C1 segment of cervical spinal cord (tissue), 14 donors: Measurements from ENCODE around the gene MAP2K7.
"Not testable (repeated sequence)": the region's sequence is repeated elsewhere in the genome, so short reads cannot be mapped to it uniquely, and the experiment has no call there.

ENCODE experiments used
- DNase-seq, 14 donors: peaks; one replicate each; lab custom pipeline; 2025; lab: John Stamatoyannopoulos, UW

MAP2K7 gene

DNA sequence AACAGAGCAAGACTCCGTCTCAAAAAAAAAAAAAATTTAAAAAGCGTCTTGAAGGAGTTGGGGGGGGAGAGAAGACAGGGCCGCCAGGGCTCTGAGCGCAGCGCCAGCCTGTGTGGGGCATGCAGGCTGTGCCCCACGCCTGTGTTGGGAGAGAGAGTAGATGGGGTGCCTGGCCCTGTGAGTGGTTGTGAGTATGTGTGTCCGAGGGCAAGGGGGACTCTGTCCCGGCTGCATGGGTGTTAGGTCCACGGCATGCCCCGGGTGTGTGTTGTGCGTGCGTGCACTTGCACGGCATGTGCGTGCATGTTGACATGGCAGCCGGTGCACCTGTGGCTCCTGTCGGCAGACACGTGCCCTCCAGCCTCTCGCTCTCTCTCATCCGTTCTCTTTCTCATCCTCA is 3.4 kb downstream of the MAP2K7 start:
- no peak for DNase-seq

DNA sequence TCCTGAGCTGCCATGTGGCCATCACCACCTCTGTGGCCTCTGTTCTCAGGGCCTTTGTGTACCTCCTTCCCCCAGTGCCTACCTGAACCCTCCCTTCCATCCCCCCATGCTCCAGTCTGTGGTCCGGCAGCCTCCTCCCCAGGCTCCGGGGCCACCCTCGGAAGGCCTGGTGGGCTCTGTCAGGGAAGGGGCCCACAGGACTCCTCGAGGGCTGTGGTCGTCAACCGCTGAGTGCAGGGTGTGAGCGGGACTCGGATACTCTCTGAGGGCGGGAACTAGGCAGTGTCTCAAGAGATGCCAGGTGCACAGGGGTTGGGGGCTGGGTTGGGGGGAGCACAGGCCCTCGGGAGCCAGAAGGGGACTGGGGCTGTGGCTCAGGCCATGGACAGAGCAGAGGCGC is 3.9 kb downstream of the MAP2K7 start:
- DNase-seq = no peak

DNA sequence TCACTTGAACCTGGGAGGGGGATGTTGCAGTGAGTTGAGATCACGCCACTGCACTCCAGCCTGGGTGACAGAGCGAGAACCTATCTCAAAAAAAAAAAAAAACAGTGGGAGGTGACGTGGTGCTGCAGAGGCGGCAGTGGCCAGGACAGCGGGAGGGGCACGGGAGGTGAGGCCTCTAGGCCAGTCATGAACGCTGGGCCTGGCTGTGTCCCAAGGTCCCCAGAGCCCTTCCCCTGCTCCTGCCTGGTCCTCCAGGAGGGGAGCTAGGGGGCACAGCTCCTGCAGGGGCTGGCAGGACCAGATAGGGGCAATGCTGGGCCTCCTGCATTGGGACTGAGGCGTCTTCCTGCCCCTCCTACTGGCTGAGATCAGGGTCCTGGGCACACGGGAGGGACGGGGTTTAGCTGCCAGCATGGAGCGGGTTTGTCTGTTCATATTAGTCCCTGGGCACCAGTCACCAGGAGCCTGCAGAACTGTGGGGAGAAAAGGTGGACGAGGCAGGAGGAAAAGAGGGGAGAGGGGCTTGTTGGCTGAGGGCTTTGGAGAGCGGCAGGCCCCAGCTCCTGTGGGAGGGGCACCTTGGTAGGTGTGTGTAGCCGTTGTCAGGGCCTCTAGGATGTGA is 4.5 kb downstream of the MAP2K7 start:
- no peak for DNase-seq

DNA sequence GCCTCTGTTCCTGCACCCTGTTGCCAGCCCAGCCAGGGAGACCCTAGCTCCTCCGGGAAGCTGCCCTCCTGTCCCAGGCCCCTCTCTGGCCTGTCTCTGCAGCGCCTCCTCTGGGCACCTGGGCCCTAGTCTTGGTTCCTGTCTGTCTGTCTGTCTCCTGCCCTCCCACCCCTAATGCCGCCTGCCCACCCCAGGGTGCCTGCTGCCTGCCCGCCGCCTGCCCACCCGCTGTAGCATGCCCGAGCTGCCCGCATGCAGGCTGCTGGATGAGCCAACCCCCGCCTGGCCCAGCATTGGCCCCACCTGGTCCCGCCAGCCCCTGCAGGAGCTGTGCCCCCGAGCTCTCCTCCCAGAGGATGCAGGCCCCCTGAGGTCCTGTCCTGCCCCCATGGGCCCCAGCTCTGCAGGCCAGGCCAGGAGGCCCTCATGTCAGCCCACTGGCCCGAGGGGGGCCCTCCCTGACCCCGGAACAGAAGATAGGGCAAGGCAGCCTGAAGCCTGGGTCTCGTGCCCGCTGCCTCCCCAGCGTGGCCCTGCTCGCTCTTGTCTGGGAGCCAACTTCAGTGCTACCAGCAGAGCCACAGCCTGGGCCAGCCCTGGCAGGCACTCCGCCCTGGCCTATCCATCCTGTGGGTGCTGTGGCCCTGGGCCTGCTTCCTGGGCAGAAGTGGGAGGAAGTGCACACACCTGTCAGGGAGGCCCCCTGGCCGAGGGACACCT is 5.2 kb downstream of the MAP2K7 start:
- peak in 1 of 14 donors; percentile 38 for DNase-seq

DNA sequence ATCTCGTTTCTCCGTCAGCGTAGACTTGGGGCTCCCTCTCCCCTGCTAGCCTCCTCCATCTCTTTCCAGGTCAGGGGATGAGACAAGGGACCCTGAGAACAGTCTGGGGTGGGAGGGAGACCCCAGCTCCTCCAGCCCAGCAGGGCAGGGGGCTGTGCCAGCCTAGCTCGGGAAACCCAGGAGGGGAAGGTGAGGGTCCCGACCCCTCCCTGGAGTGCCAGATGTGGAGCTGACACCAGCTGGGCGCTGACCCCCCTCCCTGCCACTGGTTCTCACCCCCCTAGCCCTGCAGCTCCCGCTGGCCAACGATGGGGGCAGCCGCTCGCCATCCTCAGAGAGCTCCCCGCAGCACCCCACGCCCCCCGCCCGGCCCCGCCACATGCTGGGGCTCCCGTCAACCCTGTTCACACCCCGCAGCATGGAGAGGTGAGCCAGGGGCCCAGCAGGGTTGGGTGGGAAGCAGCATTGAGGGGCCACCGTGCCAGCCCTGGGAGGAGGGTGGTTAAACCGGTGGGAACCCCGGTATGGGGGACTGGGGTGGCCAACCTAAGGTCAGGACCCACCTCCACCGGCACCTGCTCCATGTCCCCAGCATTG is 5.9 kb downstream of the MAP2K7 start:
- DNase-seq = no peak

DNA sequence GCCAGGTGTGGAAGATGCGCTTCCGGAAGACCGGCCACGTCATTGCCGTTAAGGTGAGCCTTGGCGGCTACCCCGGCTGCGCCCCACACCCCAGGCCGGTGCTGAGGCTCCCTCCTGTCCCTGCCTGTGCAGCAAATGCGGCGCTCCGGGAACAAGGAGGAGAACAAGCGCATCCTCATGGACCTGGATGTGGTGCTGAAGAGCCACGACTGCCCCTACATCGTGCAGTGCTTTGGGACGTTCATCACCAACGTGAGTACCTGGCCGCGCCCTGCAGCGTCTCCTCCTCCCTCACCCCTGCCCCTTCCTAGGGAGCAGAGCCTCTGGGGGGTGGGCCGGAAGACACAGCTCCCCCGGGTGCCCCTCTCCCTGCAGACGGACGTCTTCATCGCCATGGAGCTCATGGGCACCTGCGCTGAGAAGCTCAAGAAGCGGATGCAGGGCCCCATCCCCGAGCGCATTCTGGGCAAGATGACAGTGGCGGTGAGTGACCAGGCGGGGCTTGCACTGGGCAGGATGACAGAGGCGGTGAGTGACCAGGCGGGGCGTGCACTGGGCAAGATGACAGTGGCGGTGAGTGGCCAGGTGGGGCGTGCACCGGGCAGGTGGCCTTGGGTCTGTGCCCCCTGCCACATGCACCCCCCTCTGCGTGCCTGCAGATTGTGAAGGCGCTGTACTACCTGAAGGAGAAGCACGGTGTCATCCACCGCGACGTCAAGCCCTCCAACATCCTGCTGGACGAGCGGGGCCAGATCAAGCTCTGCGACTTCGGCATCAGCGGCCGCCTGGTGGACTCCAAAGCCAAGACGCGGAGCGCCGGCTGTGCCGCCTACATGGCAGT is 6.9 kb downstream of the MAP2K7 start:
- peak in 1 of 14 donors; percentile 24 for DNase-seq

DNA sequence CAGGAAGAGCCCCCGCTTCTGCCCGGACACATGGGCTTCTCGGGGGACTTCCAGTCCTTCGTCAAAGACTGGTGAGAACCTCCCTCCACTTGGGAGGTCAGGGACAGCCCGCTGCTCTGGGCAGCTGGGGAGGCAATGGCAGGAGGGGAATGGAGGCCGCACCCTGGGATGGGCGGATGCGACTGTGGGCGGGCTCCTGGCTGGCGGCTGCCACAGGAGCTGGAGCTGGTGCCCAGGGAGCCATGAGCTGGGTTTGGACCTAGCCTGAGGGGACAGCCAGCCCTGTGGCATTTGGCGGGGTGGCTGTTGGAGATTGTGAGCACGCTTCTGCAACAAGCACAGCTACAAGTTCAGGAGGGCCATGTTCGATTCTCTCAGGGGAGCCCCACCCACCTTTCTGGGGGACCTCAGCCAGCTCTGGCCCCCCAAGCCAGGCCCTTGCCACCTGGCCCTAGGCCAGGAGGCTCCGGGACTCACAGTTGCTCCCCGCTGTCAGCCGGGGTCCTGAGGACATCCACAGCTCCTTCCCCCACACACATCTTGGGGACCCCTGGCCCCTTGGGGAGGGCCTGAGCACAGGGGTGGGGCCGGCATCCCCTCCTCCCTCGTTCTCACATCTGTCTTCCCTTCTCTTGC is 7.9 kb downstream of the MAP2K7 start:
- DNase-seq = no peak

DNA sequence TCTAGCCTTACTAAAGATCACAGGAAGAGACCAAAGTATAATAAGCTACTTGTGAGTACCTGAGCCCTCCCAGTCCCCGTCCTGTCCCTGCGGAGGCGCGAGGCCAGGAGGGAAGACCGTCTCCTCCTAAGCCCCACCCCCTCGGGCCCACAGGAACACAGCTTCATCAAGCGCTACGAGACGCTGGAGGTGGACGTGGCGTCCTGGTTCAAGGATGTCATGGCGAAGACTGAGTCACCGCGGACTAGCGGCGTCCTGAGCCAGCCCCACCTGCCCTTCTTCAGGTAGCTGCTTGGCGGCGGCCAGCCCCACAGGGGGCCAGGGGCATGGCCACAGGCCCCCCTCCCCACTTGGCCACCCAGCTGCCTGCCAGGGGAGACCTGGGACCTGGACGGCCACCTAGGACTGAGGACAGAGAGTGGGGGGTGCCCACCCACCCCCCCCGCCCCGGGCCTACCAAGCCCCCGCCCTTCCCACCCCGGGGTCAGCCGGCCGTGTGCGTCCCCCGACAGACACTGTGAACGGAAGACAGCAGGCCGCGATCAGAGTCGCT is 8.5 kb downstream of the MAP2K7 start:
- DNase-seq = no peak

DNA sequence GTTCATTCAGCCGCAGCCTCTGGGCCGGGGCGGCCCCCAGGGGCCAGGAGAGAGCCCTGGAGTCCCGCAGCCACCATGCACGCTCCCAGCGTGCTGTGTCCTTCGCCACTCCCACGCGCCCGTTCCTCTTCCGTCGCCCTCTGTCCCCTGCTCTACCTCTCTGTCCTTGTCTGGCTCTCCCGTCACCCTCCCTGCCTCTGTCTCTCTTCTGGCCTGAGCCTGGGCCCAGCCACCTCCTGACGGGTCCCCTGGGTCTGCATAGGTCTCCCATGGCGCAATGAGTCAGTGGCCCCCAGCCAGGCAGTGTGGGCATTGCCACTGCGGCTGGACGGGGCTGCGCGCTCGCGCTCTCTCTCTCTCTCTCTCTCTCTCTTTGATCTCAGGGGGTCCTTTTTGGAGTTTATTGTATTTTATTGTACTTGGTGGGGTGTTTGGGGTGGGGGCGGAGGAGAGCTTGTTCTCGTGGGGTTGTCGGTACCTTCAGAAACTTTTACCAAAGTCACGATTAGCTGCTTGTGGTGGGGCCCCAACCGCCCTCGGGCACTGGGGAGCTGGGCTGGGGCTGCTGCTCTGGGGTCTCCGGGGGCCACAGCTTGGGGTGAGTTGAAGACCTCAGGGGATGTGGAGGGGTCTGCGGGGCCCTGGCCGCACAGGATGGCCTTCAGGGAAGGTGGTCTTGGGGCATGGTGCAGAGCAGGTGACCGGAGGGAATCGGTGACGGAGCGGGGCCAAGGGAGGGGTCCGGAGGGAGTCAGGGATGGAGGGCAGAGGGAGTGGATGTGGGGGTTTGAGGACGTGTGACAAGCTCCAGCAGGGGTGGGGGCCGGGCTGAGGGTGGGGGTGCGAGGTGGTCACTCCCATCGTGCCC is 9.3 kb downstream of the MAP2K7 start:
- no peak for DNase-seq

DNA sequence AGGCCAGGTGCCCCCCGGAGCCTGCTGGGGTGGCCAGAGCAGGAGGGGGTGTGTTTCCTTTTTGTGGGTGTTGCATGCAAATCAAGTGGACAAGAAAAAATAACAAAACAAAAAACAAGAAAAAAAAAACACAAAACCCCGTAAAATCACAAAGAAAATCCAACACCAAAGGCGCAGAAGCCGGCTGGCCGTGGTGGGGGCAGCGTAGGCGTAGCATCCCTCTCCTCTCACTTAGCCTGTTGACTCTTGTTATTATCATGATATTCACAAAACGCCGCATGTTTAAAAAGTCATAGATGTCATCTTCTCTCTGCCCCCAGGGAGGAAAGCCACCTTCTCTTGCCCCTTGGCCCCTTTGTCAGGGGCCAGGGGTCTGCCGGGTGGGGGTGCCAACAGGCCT is 10.0 kb downstream of the MAP2K7 start:
- DNase-seq = no peak

DNA sequence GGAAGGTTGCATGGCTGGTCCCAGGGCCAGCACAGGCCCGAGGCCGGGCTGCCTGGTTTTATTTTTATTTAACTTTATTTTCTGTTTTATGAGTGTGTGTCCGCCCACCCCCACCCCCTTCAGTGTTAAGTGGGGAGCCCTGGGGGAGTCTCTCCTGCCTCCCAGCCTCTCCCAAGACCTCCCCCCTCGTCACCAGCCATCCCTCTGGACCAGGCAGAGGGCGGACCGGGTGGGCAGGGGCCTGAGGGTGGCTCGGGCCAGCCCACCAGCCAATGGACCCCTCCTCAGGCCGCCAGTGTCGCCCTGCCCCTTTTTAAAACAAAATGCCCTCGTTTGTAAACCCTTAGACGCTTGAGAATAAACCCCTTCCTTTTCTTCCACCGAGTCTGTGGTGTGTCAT is 10.4 kb downstream of the MAP2K7 start:
- no peak for DNase-seq

DNA sequence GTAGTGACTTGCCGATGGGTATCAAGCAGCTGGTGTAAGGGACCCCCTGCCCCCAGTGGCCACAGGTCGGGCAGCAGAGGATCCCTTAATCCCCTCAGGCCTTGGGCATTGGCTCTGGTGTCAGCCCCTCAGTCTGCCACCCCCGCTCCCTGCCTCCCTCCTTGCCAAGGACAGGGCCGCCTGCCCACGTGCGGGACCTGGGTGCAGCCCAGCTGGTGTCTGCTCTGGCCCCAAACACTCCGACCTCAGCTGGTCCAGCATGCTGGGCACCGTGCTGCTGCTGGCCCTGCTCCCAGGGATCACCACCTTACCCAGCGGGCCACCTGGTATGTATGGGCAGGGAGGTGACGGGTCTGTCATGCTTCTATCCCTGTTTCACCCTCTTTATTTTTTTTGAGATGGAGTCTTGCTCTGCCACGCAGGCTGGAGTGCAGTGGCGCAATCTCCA is 10.9 kb downstream of the MAP2K7 start, which contains the start of gene TGFBR3L:
TGFBR3L (plus strand) TSS at position 233 of the 448 bp plus-strand sequence.
- no peak for DNase-seq

DNA sequence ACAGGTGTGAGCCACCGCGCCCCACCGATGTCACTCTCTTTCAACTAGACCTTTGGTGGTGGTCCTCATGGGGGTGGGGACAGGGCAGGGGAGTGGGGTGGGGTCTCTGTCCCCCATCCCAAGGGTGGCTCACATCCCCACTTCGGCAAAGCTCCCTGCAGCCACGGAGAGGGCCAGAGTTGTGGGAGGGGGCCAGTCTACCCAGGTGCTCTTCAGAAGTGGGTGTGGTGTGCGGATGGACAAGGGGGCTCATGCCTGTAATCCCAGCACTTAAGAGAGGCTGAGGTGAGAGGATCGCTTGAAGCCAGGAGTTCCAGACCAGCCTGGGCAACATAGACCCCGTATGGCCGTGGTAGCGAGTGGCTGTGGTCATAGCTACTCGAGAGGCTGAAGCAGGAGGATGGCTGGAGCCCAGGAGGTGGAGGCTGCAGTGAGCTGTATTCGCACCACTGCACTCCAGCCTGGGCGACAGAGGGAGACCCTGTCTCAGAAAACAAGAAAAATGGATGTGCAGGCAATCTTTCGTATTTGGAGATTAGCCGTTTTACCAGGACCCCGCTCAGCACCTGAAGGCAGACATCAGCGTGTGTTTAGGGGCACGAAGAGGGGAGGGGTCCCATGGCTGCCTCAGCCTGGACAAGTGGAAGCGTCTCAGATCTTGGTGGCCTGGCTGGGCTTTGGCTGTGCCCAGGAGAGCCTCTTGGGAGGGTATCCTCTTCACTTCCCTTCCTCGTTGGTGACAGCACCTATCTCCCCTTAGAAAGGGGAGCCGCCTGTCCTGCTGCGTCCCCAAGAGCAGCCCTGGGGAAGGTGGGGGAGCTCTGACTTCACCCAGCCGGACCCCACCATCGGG is 11.8 kb downstream of the MAP2K7 start:
- no peak for DNase-seq

DNA sequence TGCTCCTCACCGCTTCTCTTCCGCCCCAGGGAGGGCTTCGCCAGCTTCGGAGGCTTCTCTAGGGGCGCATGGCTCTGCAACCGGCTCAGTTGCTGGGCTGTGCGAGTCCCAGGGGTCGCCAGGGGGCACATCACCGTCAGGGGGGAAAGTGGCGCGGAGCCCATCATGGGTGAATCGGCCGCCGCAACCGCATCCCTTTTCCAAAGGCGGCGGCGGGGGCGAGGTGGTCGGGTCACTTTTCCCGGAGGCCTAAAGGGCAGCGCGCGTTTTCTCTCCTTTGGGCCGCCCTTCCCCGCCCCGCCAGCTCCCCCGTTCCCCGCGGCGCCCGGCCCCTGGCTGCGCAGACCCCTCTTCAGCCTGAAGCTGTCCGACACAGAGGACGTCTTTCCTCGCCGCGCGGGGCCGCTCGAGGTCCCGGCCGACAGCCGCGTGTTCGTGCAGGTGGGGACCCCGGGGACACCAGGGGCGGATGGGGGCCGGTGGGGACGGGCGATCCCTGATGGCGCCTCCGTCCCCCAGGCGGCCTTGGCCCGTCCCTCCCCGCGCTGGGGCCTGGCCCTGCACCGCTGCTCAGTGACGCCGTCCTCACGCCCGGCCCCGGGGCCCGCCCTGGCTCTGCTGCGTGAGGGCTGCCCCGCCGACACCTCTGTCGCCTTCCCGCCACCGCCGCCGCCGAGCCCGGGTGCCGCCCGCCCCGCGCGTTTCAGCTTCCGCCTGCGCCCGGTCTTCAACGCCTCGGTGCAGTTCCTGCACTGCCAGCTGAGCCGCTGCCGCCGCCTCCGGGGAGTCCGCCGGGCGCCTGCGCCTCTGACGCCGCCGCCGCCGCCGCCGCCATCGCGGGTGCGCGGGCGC is 12.7 kb downstream of the MAP2K7 start:
- DNase-seq = no peak

DNA sequence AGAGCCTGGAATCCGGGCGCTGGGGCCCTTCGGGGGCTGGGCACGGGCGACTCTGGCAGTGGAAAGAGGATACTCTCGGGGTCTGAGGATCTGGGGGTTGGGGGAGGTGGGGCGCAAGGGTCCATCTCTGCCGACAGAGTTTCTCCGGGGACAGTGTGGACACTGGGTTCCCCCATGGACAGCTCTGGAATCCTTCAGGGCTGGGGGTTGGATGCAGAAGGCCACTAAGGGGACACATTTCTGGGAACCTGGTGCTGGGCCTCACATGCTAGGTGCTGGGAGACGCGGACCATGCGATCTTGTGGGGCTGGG is 13.2 kb downstream of the MAP2K7 start:
- peak in 1 of 14 donors; percentile 63 for DNase-seq

DNA sequence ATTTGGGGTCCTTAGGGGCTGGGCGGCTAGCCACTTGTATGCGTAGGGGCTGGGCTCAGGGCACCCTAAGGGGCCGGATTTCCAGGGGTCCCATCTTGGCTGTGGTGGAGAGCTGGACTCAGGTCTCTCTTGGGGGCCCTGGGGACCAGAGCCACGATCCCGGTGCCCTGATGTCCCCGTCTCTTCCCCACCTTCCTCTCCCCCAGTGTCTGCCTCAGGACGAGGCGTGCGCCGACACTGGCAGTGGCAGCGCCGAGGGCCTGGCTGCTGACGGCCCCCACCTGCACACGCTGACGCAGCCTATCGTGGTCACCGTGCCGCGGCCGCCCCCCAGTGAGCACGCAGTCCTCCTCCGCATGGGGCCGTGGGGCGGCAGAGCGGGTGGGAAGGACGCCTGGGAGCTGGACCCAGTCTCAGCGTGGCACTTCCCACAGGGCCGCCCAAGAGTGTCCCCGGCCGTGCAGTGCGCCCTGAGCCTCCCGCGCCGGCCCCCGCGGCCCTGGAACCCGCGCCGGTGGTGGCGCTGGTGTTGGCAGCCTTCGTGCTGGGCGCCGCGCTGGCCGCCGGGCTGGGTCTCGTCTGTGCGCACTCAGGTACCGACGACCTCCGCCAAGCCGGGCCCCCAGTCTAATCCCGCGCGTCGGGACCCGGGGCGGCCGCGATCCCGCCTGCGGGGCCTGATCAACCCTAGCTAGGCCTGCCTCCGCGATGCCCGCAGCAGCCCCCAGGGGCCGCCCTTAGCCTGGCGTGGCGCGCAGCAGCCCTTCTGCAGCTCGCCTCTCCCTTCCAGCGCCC is 13.8 kb downstream of the MAP2K7 start:
- peak in 2 of 14 donors; percentile 41 to 71 for DNase-seq

DNA sequence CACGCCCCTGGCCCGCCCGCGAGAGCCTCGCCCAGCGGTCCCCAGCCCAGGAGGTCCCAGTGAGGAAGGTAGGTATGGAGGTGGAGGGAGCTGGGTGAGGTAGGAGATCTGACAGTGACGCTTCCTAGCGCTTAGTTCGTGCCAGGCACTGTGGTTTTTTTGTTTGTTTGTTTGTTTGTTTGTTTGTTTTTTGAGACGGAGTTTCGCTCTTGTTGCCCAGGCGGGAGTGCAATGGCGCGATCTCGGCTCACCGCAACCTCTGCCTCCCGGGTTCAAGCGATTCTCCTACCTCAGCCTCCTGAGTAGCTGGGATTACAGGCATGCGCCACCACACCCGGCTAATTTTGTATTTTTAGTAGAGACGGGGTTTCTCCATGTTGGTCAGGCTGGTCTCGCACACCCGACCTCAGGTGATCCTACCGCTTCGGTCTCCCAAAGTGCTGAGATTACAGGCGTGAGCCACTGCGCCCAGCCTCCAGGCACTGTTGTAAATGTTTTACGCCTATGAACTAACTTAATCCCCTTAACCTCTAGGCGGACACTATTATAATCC is 14.5 kb downstream of the MAP2K7 start:
- not testable (repeated sequence) for DNase-seq
